NCI-H1105 treated with DMSO at 0.1 percent for 48 hours (cell line): Measurements from ENCODE around the gene CD82.
A peak's percentile ranks its signal among the peaks of the same experiment; 100 is the strongest.

ENCODE experiments used
- DNase-seq: peaks from one replicate; lab custom pipeline; 2025; lab: John Stamatoyannopoulos, UW

The CD82 gene

GRCh38 chr11:44565211-44565952, at the start of gene CD82:
CD82 (plus strand) TSS chr11:44565663; CDS start chr11:44594663, 29,000 bp downstream.
- DNase-seq, result peak; percentile 98

GRCh38 chr11:44516688-44517507, 48.6 kb upstream of the CD82 start:
- no peak for DNase-seq

GRCh38 chr11:44517541-44517940, 47.9 kb upstream of the CD82 start:
- no peak for DNase-seq

- no peak for DNase-seq
Measured at GRCh38 chr11:44518968-44519550, 46.4 kb upstream of the CD82 start.

- no peak for DNase-seq
Measured at GRCh38 chr11:44519989-44520737, 45.3 kb upstream of the CD82 start.

- DNase-seq, result no peak
Measured at GRCh38 chr11:44521148-44521547, 44.3 kb upstream of the CD82 start.

GRCh38 chr11:44522294-44522693, 43.2 kb upstream of the CD82 start:
- no peak for DNase-seq

GRCh38 chr11:44524346-44524745, 41.1 kb upstream of the CD82 start:
- no peak for DNase-seq

- DNase-seq, result no peak
Measured at GRCh38 chr11:44524751-44525201, 40.7 kb upstream of the CD82 start.

- no peak for DNase-seq
Measured at GRCh38 chr11:44525473-44526252, 39.8 kb upstream of the CD82 start.

- no peak for DNase-seq
Measured at GRCh38 chr11:44526438-44526837, 39.0 kb upstream of the CD82 start.

- no peak for DNase-seq
Measured at GRCh38 chr11:44527476-44527875, 38.0 kb upstream of the CD82 start.

GRCh38 chr11:44528103-44528502, 37.4 kb upstream of the CD82 start:
- no peak for DNase-seq

- no peak for DNase-seq
Measured at GRCh38 chr11:44528581-44528980, 36.9 kb upstream of the CD82 start.

GRCh38 chr11:44529895-44530412, 35.5 kb upstream of the CD82 start:
- no peak for DNase-seq

- no peak for DNase-seq
Measured at GRCh38 chr11:44530413-44531115, 34.9 kb upstream of the CD82 start.

- DNase-seq, result no peak
Measured at GRCh38 chr11:44531116-44531504, 34.4 kb upstream of the CD82 start.

GRCh38 chr11:44531636-44532035, 33.8 kb upstream of the CD82 start:
- no peak for DNase-seq

- no peak for DNase-seq
Measured at GRCh38 chr11:44532809-44533208, 32.7 kb upstream of the CD82 start.

- DNase-seq, result no peak
Measured at GRCh38 chr11:44533921-44534711, 31.3 kb upstream of the CD82 start.
